Epithelial cell of umbilical artery (primary cell): ENCODE data around the gene DRP2. TPM values are rescaled to one million over a fixed set of nuclear protein-coding genes. Genes with fewer than 3 reads are reported as not detected.

ENCODE experiments used
- total RNA-seq: library from RNA; depleted of rRNA; stranded (reverse); fragments of >200 nt; gene quantifications from 2 replicates; pipeline ENCODE4 v1.2.3, GENCODE V29; 2014

DRP2 gene, protein sequence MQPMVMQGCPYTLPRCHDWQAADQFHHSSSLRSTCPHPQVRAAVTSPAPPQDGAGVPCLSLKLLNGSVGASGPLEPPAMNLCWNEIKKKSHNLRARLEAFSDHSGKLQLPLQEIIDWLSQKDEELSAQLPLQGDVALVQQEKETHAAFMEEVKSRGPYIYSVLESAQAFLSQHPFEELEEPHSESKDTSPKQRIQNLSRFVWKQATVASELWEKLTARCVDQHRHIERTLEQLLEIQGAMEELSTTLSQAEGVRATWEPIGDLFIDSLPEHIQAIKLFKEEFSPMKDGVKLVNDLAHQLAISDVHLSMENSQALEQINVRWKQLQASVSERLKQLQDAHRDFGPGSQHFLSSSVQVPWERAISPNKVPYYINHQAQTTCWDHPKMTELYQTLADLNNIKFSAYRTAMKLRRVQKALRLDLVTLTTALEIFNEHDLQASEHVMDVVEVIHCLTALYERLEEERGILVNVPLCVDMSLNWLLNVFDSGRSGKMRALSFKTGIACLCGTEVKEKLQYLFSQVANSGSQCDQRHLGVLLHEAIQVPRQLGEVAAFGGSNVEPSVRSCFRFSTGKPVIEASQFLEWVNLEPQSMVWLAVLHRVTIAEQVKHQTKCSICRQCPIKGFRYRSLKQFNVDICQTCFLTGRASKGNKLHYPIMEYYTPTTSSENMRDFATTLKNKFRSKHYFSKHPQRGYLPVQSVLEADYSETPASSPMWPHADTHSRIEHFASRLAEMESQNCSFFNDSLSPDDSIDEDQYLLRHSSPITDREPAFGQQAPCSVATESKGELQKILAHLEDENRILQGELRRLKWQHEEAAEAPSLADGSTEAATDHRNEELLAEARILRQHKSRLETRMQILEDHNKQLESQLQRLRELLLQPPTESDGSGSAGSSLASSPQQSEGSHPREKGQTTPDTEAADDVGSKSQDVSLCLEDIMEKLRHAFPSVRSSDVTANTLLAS
- 0.15 and 0.32 TPM in 2 replicates for total RNA-seq

DNA sequence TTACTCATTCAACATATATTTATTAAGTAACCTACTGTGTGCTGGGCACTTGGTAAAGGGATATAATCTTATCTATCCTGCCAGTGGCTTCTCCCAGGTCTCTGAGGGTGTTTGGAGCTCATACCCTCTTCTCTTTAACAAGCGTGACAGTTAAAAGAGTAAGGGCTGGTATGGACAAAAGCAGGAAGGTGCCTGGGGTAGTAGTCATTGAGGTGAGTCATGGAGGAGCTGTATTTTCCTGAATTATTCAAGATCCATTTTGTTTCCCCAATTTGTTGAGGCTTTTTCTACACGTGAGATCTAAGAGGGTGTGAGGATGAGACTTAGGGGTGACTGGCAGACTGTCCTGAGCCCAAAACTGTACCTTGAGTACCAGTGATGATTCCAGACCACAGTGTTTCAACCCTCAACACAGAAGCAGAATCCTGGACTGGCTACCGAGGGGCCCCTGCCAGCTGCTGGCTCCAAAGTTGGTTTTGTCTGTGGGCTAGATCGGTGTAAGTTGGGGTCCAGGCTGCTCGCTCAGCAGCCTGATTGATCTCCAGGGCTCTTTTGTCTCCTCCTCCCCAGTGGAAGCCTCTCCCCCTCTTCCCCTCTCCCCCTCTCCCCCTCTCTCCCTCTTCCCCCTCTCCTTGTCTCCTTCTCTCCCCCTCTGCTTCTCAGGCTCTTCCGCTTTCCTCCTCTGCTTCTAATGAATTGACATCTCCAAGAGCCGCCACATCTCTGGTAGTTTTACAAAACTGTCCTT, at the start of gene DRP2:
TSS of gene DRP2 (plus strand) at position 671 of the 748 bp plus-strand sequence. CDS start 11,862 bp downstream, outside the sequence.

DNA sequence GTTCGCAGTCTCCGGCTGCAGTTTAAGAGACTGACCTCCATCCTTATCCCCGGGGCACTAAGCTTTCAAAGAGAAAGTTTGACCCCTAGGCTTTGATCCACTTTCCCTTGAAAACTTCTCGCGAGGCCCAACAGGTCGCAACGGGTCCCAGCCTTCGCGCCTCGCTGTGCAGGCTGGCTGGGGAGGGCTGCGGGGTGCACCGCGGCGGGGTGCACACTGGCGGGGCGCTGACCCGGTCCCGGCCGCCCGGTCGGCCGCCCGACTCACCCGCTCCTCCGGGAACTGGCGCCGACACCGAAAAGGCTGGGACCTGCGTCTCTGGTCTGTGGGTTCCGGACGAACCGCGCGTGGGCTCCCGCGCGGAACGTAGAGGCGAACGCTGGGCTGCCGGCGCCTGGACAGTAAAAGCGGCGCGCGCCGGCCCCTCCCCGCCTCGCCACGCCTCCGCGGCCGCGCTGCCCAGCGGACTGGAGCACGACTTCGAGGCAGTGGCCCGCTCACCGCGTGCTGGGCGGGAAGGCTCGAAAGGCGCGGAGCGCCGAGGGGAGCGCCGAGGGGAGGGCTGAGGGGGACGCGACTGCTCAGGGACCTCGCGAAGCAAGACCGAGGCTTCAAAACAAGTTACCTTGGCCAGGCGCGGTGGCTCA, 71.5 kb downstream of the DRP2 start, which contains the start of gene TAF7L:
TSS of gene TAF7L (minus strand) at position 378 of the 647 bp plus-strand sequence. CDS start 3,791 bp downstream, outside the sequence.

Other genes starting within 250 kb of the DRP2 start
- 14.3 and 27.2 TPM in 2 replicates for gene TRMT2B, start 167.7 kb upstream of the DRP2 start, total RNA-seq
- 6.1 and 6.5 TPM in 2 replicates for gene TMEM35A, start 140.9 kb upstream of the DRP2 start, total RNA-seq
- gene CENPI, start 121.6 kb upstream of the DRP2 start, total RNA-seq, result 26.0 and 32.4 TPM in 2 replicates
- gene TAF7L, start 71.5 kb downstream of the DRP2 start, total RNA-seq, result 0.30 and 1.6 TPM in 2 replicates
- 3.3 and 5.2 TPM in 2 replicates for gene TIMM8A, start 129.0 kb downstream of the DRP2 start, total RNA-seq
- 0.15 TPM in 1 of 2 replicates, not detected in the other for gene BTK, start 166.4 kb downstream of the DRP2 start, total RNA-seq
- gene RPL36A, start 171.2 kb downstream of the DRP2 start, total RNA-seq, result 278 and 940 TPM in 2 replicates
- gene GLA, start 188.1 kb downstream of the DRP2 start, total RNA-seq, result 31.8 and 41.0 TPM in 2 replicates
- 89.6 and 106 TPM in 2 replicates for gene HNRNPH2, start 188.4 kb downstream of the DRP2 start, total RNA-seq